Measurements from ENCODE around the gene PSMA6. TPM values are rescaled to one million over a fixed set of nuclear protein-coding genes. Genes with fewer than 3 reads are reported as not detected.

The PSMA6 gene
- total and polyA plus RNA-seq, 2 of the 13 experiments (the other 11 are each of a cell fraction or from before 2014, with no cell fraction given), result 525 to 1,109 TPM

GRCh38 chr14:35341751-35342488 is 49.7 kb downstream of the PSMA6 start (continued):
- TF ChIP-seq ZNF33B (CRISPR knock-in tag; IDR thresholded peaks at IDR 0.05) (0 out of 2 replicates have a peak, but pooled peaks have one; percentile 73), ZNF180 (CRISPR knock-in tag; IDR thresholded peaks at IDR 0.05; ENCODE audit: borderline replicate concordance, low read depth) (peak; percentile 87), TIGD3 (CRISPR knock-in tag; IDR thresholded peaks at IDR 0.05; ENCODE audit: borderline replicate concordance) (0 out of 2 replicates have a peak, but pooled peaks have one; percentile 27), ELF3 (CRISPR knock-in tag; IDR thresholded peaks at IDR 0.05) (peak; percentile 44; the same call in 1 of the 2 replicates), ZNF446 (CRISPR knock-in tag; IDR thresholded peaks at IDR 0.05) (no peak), ZKSCAN8 (CRISPR knock-in tag; IDR thresholded peaks at IDR 0.05; ENCODE audit: borderline replicate concordance) (no peak), ZFP37 (CRISPR knock-in tag; IDR thresholded peaks at IDR 0.05; ENCODE audit: borderline replicate concordance) (no peak), HMGXB4 (CRISPR knock-in tag; IDR thresholded peaks at IDR 0.05; ENCODE audit: borderline replicate concordance in 1 of 2, low read depth in 1 of 2) (peak; percentile 77 to 90), ZNF207 (IDR thresholded peaks at IDR 0.05; ENCODE audit: borderline replicate concordance) (no peak), GZF1 (CRISPR knock-in tag; IDR thresholded peaks at IDR 0.05) (peak; percentile 52; the same call in 1 of the 2 replicates), SMAD3 (CRISPR knock-in tag; IDR thresholded peaks at IDR 0.05) (no peak), HOMEZ (CRISPR knock-in tag; IDR thresholded peaks at IDR 0.05; ENCODE audit: low read depth) (no peak; the same call in none of the 2 replicates), ZSCAN22 (CRISPR knock-in tag; IDR thresholded peaks at IDR 0.05) (no peak), PBX2 (CRISPR knock-in tag; IDR thresholded peaks at IDR 0.05) (0 out of 2 replicates have a peak, but pooled peaks have one; percentile 15), ZNF441 (CRISPR knock-in tag; IDR thresholded peaks at IDR 0.05; ENCODE audit: borderline replicate concordance) (no peak), PRDM15 (CRISPR knock-in tag; IDR thresholded peaks at IDR 0.05) (no peak)
